GM12878 (cell line): Measurements from ENCODE around the gene FFAR1. TPM values are rescaled to one million over a fixed set of nuclear protein-coding genes. Genes with fewer than 3 reads are reported as not detected.
A peak's percentile ranks its signal among the peaks of the same experiment; 100 is the strongest.

Source experiments
- ATAC-seq: fragments of 200-7000 bp; cut with Tn5 transposase; 3 replicates; pipeline ENCODE4 v1.9.1; 2020; ENCODE audit warnings: mild to moderate bottlenecking, moderate library complexity
- BruUV-seq: library from RNA; stranded (reverse); fragments of 400-500 nt; replicated peaks from 2 replicates; lab custom pipeline; 2021; lab: Mats Ljungman, UMichigan
- CTCF ChIA-PET: fragments of 300-600 bp; sonication (Branson Sonifier 250); formaldehyde crosslinking; extraction: SDS; loops from one replicate; lab custom pipeline; 2021; ENCODE audit warnings: inconsistent platforms; lab: Yijun Ruan, JAX
- POLR2A ChIA-PET: fragments of 350-600 bp; formaldehyde crosslinking; extraction: SDS; loops from one replicate; lab custom pipeline; 2021; ENCODE audit warnings: inconsistent platforms; lab: Charles Lee
- RAD21 ChIA-PET: fragments of 300-600 bp; sonication (Branson Sonifier 250); formaldehyde crosslinking; loops from one replicate; lab custom pipeline; 2023; ENCODE audit warnings: antibody characterized with exemption; ENCODE audit not compliant: unreplicated experiment; lab: Charles Lee
- SMC1A ChIA-PET: fragments of 300-600 bp; sonication (Branson Sonifier 250); formaldehyde crosslinking; loops from one replicate; lab custom pipeline; 2023; ENCODE audit not compliant: unreplicated experiment, uncharacterized antibody; lab: Charles Lee
- DNase-seq: peaks from one replicate; pipeline ENCODE4 v3.0.0-alpha.2; 2011; ENCODE audit warnings: low read depth, low spot score
- FAIRE-seq: peaks from 3 replicates; lab custom pipeline; 2011; peaks lifted over from hg19 to GRCh38; lab: Jason Lieb, UNC
- H2AFZ ChIP-seq: 2 replicates; pipeline ENCODE4 v1.6.0; 2011; ENCODE audit warnings: low read depth, low read length, control low read depth; ENCODE audit not compliant: control insufficient read depth
- H3K27ac ChIP-seq: 2 replicates; pipeline ENCODE4 v1.5.1; 2011; ENCODE audit warnings: control low read depth; ENCODE audit not compliant: control insufficient read depth, insufficient read depth
- H3K27me3 ChIP-seq, 2 experiments: replicated peaks in 1 of 2; 2 replicates each; pipeline versions ENCODE4 v1.6.0 to v1.6.1; 2011; ENCODE audit warnings: low read length in 1 of 2; ENCODE audit not compliant: control insufficient read depth in 2 of 2, insufficient read depth in 2 of 2
- H3K36me3 ChIP-seq, 2 experiments: 2 replicates each; pipeline ENCODE4 v1.5.1; 2011; ENCODE audit warnings: low read length in 1 of 2; ENCODE audit not compliant: control insufficient read depth in 2 of 2, insufficient read depth in 2 of 2
- H3K4me1 ChIP-seq: 2 replicates; pipeline ENCODE4 v1.6.1; 2011; ENCODE audit warnings: mild to moderate bottlenecking, low read length, moderate library complexity, mixed read lengths; ENCODE audit not compliant: control insufficient read depth, insufficient read depth
- H3K4me2 ChIP-seq: 2 replicates; pipeline ENCODE4 v1.6.0; 2011; ENCODE audit warnings: control low read depth; ENCODE audit not compliant: control insufficient read depth, insufficient read depth
- H3K4me3 ChIP-seq: fragments of 200-600 bp; sonication (generic); 2 replicates; pipeline ENCODE4 v1.5.1; 2016
- H3K79me2 ChIP-seq: 2 replicates; pipeline ENCODE4 v1.6.0; 2011; ENCODE audit warnings: low read length; ENCODE audit not compliant: control insufficient read depth, insufficient read depth
- H3K9ac ChIP-seq: 2 replicates; pipeline ENCODE4 v1.8.0; 2011; ENCODE audit warnings: low read length, control low read depth, mixed read lengths; ENCODE audit not compliant: control insufficient read depth, insufficient read depth
- H3K9me3 ChIP-seq: replicated peaks from 3 replicates; pipeline ENCODE4 v1.5.1; 2011; ENCODE audit warnings: mild to moderate bottlenecking, low read length; ENCODE audit not compliant: control insufficient read depth, insufficient read depth
- H4K20me1 ChIP-seq: 2 replicates; pipeline ENCODE4 v1.6.0; 2011; ENCODE audit not compliant: control insufficient read depth, insufficient read depth
- NRF1 ChIP-seq: conservative IDR thresholded peaks from 2 replicates; pipeline ENCODE4 v1.6.1; 2011; ENCODE audit warnings: mild to moderate bottlenecking, low read depth, low read length, improper control_type of control experiment
- POLR2AphosphoS2 ChIP-seq: IDR thresholded peaks from 2 replicates; pipeline ENCODE4 v1.6.1; 2011; ENCODE audit warnings: low read depth, mild to moderate bottlenecking, low read length, improper control_type of control experiment, moderate library complexity
- RAD21 ChIP-seq: IDR thresholded peaks from 2 replicates; pipeline ENCODE4 v1.6.1; 2011; ENCODE audit warnings: mild to moderate bottlenecking, low read depth, low read length, moderate library complexity; ENCODE audit not compliant: insufficient read depth
- RBBP5 ChIP-seq: fragments of 200-600 bp; sonication (generic); conservative IDR thresholded peaks from 2 replicates; pipeline ENCODE4 v1.6.1; 2016
- SMARCA5 ChIP-seq: fragments of 450-650 bp; IDR thresholded peaks from 2 replicates; pipeline ENCODE4 v1.6.1; 2017; ENCODE audit warnings: mild to moderate bottlenecking
- SMC3 ChIP-seq: IDR thresholded peaks from 2 replicates; pipeline ENCODE4 v1.6.1; 2011; ENCODE audit warnings: low read length, improper control_type of control experiment, borderline replicate concordance
- SP1 ChIP-seq: IDR thresholded peaks from one replicate; pipeline ENCODE4 v1.6.1; 2011; ENCODE audit warnings: low read depth, low read length
- SUPT20H ChIP-seq: IDR thresholded peaks from 2 replicates; pipeline ENCODE4 v1.6.1; 2011; ENCODE audit warnings: low read depth, mild to moderate bottlenecking, low read length, moderate library complexity, borderline replicate concordance; ENCODE audit not compliant: control insufficient read depth
- WGBS: methylation state at CpG from one replicate; pipeline ENCODE4 v1.1.6; 2016; ENCODE audit warnings: low lambda C conversion rate; ENCODE audit not compliant: insufficient replicate concordance, insufficient coverage; ENCODE audit errors: missing lambda C conversion rate; 5-methylcytosine and 5-hydroxymethylcytosine counted together
- in situ Hi-C: fragments of 300-500 bp; cut with MboI; formaldehyde crosslinking; loops from 9 replicates; pipeline ENCODE4 v1.14.3; 2018; ENCODE audit warnings: mixed read lengths
- intact Hi-C: fragments of 100-400 bp; cut with micrococcal nuclease; formaldehyde crosslinking; loops from one replicate; pipeline ENCODE4 v1.14.2; 2022; ENCODE audit not compliant: unreplicated experiment
- polyA plus RNA-seq, 11 experiments: library from polyadenylated mRNA; depleted of rRNA in 4 of 11; unstranded in 6 of 11; stranded (reverse) in 5 of 11; fragments of >200 nt; fragmentation: Nextera tagmentation in 4 of 11; fragmentation: Illumina TruSeq in 1 of 11; extraction: Ambion mirVana in 4 of 11; extraction: Trizol in 1 of 11; gene quantifications; 1 replicate in 1 of 11; 2 replicates in 10 of 11; pipeline versions ENCODE4 v1.2.1 to v1.2.3, GENCODE V29; 2011 to 2016; ENCODE audit warnings: inconsistent platforms in 2 of 11, missing spikeins in 2 of 11, low read depth in 1 of 11
- total RNA-seq, 4 experiments: library from RNA; depleted of rRNA in 3 of 4; stranded (reverse); fragments of >200 nt in 3 of 4; fragmentation: Illumina TruSeq in 1 of 4; extraction: Trizol in 1 of 4; gene quantifications; 2 replicates each; pipeline versions ENCODE4 v1.2.1 to v1.2.3, GENCODE V29; 2013 to 2021

The FFAR1 gene
- total and polyA plus RNA-seq, 10 of the 15 experiments (the other 5 are each of a cell fraction or from before 2014, with no cell fraction given): 0.05 to 0.62 (median 0.14) TPM; not detected in 2

GRCh38 chr19:35306473-35307246 is 41.0 kb upstream of the FFAR1 start (continued):
- TF ChIP-seq SUPT20H: no peak
- peak; percentile 35; the same call in 1 of the 2 replicates for TF ChIP-seq SMC3
- TF ChIP-seq RAD21: peak; percentile 41

DNA sequence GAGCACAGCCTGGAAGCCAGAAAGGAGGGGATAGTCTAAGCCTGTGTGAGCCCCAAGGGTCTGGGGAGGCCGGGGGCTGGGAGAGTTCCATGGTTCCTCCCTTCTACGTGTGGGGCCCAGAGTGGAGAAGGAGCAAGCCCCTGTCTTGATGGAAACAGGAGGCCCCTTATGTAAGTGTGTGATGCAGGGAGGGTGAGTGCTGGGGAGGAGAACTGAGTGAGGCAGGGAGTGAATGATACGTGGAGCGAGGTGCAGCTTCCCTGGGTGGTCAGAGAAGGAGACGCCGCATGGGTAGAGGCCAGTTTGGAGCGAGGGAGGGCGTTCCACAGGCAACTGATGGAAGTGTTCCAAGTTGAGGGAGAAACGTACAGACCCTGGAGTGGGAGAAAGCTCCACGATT is 39.8 kb upstream of the FFAR1 start:
- H2AFZ ChIP-seq: no peak overlapping the region
- WGBS: 80% methylated on average over 10 of the region's 10 CpGs
- no peaks in the 10 kb centered on the region for H3K27me3 ChIP-seq
- no peak overlapping the region for H3K4me3 ChIP-seq
- SMC1A ChIA-PET: interaction anchor here (0.8 to 1.9 kb wide), 9 partner anchors 8 to 110 kb away, joined by 3 to 6 read pairs (median 3); no protein-coding TSS in a partner anchor
- no TSS peak for BruUV-seq
- in situ Hi-C loops (no loop called here), intact Hi-C loops (loop anchor here (5.0 kb wide), 1 partner anchor 39 kb away; the partner anchor contains the start of gene FFAR1)
- no peaks in the 10 kb centered on the region for H4K20me1 ChIP-seq
- CTCF ChIA-PET: interaction anchor here (1.0 to 1.4 kb wide), 5 partner anchors 12 to 46 kb away, joined by 3 to 8 read pairs (median 4); no protein-coding TSS in a partner anchor
- H3K4me1 ChIP-seq: no peaks in the 10 kb centered on the region
- H3K4me2 ChIP-seq: no peak overlapping the region
- ATAC-seq: no peak
- H3K36me3 ChIP-seq: no peaks in the 10 kb centered on the region; a peak in 1 of 4 replicates
- TF ChIP-seq NRF1 (no peak), SMARCA5 (no peak), POLR2AphosphoS2 (no peak), RBBP5 (no peak), SP1 (no peak)
- H3K79me2 ChIP-seq: no peaks in the 10 kb centered on the region
- no peak for FAIRE-seq
- H3K27ac ChIP-seq: no peak overlapping the region
- no peak for DNase-seq
- RAD21 ChIA-PET: interaction anchor here (0.9 to 1.8 kb wide), 4 partner anchors 15 to 45 kb away, joined by 3 to 6 read pairs (median 4); no protein-coding TSS in a partner anchor
- no peaks in the 10 kb centered on the region for H3K9me3 ChIP-seq
- no peak overlapping the region for H3K9ac ChIP-seq
- POLR2A ChIA-PET: interaction anchor here (1.0 to 1.3 kb wide), 2 partner anchors 19 to 26 kb away, joined by 3 read pairs; no protein-coding TSS in a partner anchor
